Activated CD4-positive, alpha-beta T cell treated with anti-CD3 and anti-CD28 coated beads for 4 hours (primary cell): ENCODE results near the gene ALCAM.

Experiments
- DNase-seq, 2 donors: peaks; one replicate each; pipeline ENCODE4 v3.0.0-alpha.2; 2020

ALCAM gene

DNA sequence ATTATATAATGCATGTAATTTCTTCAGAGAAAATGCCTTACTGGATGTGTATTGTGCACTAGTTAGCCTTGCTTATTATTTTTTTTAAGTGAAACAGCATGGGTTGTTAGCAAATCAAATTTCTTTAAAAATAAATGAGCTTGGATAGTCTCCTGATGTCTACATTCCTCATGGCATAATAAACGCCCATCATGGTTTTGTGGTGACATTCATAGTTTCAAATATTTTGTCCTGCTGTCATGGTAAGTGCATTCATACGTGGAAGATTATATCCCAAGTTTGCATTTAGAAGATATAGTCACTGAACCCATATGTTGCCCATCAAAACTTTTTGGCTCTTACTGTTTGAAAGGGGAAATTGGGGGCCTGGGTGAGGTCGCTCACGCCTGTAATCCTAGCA lies 130.7 kb downstream of the ALCAM start:
- no peak for DNase-seq

DNA sequence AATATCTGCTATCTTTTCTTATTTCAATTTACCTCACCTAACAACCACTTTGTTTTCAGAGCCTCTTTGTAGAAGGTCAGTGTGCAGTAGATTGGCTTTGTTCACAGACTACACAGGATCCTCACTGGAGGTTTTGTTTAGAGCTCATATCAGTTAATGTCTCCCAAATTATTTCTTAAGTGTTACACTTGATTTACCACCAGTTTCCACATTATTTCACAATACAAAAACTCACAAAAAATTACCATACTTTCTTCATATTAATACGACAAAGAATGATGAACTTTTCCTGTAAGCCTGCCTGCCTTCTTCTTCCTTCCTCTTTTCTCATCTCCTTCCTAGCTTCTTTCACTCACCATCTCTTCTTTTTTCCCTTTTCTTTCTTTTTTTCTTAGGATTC lies 133.3 kb downstream of the ALCAM start:
- DNase-seq, result no peak

DNA sequence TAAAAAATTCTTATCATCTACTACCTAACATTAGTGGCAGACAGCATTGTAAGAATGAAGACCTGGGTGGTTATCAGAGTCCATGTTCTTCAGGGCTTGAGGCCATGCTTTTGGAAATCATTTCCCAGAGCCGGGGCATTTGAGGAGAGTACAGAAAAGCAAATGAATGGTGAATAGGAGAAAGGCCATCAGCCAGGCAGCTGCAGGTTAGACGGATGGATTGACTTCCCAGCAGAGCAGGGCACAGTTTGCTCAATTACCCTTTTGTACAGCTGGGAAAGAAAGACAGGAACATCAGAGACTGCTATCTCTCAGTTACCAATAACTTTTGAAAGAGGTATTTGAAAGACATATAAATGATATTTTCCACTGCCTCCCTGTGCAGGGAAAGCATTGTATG lies 135.6 kb downstream of the ALCAM start:
- no peak for DNase-seq

DNA sequence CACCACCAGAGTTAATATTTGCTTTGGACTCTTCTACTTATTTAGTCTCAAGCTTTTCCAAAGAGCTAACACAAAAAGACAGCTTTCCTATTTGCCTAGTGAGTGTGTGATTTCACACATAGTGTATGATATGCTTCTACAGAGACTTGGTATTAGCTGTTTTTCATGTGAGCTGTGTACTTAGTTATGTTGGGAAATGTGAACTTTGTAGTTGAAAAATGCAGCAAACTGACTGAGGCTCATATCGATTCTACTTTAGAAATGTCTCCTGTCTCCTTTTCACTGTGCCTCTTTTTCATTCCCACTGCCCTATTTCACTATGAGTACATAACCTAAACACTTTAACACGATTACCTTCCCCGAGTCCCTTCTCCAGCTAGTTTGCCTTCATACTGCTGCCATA lies 136.5 kb downstream of the ALCAM start:
- DNase-seq, result no peak

DNA sequence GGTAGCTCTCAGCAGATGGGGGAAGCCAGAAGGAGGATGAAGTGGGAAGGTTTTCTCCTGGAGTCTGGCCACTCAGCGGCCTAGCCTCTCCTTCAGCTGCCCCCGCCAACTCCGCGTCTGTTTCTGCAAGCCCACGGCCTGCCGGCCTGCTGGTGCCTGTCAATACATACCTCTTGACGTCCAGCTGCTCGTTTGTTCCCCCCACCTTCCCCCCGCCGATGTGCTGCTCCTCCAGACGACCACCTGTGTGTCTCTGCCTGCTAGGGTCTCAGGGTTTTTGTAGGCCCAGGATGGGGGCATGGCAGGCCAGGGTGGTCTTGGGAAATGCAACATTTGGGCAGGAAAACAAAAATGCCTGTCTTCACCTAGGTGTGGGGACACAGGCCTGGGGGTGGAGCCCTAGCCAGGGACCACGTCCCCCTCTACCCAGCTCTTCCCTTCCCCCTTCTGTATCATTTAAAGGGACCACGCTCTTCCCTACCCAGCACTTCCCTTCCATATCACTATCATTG lies 137.8 kb downstream of the ALCAM start:
- no peak for DNase-seq

DNA sequence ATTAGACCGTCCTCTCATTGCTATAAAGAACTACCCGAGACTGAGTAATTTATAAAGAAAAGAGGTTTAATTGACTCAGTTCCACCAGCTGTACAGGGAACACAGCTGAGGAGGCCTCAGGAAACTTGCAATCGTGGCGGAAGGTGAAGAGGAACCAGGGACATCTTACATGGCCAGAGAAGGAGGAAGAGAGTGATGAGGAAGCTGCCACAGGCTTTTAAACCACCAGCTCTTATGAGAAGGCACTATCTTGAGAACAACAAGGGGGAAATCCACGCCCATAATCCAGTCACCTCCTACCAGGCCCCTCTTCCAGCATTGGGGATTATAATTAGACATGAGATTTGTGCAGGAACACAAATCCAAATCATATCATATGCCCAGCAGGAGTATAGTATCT lies 138.5 kb downstream of the ALCAM start:
- no peak for DNase-seq

DNA sequence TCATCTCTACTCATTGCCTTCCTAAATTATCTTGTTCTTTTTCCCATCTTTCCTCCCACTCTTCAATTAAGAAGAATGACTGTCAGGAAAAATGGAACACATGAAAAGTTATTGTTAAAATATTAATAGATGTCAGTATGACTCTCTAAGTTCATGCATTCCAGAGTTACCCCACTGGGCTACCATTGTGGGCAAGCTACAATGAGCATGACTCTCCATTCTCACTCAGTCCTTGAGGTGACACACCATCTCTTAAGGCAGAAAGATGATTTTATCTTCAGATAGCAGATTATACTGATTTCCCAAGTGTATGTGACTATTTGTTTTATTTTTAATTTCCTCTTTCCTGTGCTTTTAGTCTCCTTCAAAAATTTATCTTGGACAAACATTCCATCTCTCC lies 144.3 kb downstream of the ALCAM start:
- DNase-seq, result no peak

DNA sequence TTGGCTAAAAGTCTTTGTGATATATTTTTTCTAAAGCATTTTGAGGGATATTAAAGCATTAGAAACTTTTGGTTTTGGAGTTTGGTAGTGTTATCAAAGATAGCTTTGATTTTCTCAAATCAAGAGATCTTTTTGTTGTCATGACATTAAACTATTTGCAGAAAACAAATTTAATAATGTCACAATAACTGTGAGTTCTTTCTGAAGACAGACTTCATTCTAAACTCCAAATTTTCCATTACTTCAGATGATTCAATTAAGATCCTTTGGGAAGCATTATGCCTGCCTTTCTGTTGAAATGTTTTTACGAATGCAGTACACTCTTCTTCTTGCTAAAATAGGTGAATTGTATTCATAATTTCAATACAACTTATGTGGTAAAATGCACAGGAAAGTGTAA lies 145.4 kb downstream of the ALCAM start:
- no peak for DNase-seq

DNA sequence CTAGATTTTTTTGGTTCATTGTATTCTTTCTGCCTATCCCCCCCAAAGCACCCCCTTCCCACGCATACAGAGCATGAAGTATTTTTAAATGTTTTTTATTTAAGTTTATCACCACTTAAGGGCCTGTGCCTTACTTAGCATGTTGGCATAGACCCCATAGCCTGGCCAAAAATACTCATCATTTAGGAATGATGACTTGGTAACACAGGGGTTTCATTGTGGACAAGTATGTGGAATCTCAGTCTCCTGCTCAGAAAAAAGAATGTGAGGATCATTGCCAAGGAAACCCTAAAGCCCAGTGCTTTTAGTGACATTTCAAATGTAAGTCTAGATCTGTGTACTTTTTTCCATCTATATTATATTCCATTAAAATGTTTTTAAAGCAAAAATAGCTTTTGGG lies 146.3 kb downstream of the ALCAM start:
- DNase-seq, result no peak

DNA sequence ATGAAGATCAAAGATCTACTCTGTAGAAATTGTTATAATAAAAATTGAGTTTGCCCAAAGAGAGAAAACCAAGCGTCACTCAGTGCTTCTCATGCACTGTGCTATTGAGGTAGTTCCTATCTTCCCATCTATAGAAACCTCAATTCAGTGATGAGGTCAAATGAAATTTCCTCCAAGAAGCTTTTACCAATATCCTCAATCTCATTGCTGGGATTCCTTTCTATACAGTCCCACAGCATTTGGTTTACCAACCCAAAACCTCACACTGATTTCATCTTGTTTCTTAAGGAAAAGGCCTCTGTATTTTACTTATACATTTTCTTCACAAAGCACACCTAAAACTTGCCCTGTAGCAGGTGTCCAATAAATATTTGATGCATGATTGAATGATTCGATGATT lies 147.2 kb downstream of the ALCAM start:
- DNase-seq, result no peak

DNA sequence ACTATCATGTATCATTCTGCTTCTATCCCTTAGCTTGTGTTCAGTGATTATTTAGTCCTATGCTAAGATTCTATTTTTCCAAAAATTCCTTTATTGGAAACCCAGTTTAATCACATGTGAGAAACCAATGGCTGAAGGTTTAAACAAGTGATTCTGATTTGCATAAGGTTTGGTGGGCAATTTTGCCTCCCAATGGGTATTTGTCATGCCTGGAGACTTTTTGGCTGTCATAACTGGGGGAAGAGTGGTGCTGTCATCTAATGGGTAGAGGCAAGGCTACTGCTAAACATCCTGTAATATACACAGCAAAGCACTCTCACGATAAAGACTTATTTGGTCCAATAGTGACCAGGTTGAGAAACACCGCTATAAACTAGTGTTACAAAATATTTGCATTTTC lies 148.7 kb downstream of the ALCAM start:
- DNase-seq, result no peak

DNA sequence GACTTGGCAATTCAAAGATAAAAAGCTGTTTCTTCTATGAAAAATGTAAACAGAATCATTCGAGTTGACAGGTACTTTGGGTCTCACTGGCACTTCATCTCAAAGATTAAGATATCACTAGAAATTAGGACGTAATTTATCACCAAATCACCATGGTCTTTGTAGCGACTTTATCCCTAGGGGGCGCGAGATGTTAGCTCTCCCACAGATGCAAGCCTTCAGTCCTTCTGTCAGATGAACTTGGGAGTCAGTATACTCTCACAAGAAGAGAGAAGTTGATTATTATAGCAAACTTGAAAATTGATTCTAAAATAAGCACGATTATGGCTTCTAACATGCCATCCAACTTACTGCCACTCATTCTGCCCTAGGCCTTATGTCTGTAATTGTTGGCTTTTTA lies 150.3 kb downstream of the ALCAM start:
- no peak for DNase-seq

DNA sequence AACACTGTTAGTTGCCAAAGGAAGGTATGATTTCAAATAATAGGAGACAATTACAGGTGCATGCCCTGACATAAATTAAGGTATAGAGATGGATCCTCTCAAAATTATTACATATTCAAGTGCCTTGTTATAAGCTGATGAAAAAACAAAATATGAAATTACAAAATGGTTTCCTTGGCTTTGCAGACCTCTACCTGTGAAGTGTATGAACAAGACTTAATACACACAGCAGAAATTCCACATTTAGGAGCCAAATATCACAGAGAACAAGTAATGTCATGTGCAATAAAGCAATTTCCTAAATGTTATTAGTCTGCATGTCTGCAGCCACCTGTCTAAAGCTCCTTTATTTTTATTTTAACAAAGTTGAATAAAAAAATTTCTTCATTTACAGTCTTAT lies 151.5 kb downstream of the ALCAM start:
- DNase-seq, result no peak

DNA sequence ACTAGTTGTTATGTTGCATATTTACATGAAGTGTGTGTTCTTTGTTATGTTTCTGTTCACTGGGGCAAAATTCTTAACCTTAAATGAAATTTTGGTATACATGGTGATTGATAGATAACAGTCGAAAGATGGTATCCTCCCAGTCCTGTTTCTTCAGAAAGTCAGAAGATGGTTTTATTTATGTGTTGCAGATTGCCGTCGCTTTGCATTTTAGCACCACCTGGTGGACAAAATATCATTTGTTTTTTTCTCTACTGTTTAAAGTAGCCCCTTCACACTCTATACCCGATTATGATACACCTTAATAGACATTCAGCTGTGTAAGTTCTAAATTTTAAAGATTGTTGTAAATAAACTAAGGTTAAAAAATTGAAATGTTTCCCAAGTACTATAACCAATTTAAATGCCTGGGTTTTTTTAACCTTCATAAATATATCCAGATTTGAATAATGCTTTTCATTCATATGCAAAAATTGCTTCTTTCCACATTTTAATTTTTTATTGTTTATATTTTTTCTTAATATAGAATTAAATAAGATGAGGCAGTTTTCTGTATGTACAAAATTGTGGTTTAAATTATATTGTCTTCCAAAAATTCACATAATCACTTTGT lies 152.2 kb downstream of the ALCAM start:
- DNase-seq, result peak in 1 of 2 donors; percentile 16

DNA sequence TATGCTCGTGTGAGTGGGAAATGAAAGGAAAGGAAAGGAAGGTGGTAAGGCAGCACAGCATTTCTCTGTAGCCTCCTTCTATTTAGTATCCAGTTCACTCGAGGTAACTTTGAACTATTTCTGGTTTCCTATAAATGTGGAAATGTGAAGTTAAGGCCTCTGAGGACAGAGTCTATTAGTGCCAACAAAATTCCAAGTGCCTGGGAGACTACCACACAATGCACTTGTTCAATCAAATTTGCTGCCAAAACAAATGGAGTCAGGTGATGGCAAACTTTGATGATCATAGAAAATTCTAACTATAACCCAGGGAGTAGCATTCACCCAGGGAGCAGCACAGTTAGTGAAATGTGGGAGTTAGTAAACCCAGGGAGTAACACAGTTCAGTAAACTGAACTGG lies 155.1 kb downstream of the ALCAM start:
- DNase-seq, result no peak

DNA sequence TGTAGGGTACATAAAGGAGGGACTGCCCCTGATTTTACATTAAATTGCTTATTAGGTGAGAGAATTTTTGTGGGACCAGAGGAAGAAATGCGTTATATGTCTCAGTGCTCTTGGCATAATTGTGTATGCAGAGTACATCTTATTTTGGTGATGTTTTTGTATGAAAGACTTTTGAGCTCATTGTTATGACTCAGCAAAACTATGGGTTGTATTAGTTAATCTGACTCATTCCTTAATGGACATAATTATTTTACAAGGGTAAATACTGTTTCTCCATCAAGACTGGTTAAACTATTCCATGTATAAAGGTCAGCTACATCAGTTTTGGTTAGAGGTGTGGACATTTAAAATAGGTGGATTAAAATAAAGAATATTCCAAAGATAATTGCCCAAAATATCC lies 156.8 kb downstream of the ALCAM start:
- DNase-seq, result no peak

DNA sequence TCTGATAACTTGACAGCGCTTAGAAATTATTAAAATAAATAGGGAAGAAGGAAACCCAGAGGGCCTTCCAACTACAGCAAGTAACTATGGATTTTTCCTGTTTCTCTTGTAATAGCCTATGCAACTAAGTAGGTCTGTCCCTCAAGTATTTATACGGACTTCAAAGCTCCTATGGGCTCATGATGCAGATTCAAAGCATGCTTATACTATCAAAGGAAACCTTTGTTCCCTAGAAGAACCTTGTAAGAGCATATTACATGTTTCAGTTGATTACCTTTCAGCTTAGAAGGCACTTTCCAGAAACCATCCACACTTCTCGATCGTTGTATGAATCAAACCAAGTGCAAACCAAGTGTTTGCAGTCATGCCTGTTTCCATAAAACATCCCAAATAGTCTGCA lies 158.8 kb downstream of the ALCAM start:
- no peak for DNase-seq

DNA sequence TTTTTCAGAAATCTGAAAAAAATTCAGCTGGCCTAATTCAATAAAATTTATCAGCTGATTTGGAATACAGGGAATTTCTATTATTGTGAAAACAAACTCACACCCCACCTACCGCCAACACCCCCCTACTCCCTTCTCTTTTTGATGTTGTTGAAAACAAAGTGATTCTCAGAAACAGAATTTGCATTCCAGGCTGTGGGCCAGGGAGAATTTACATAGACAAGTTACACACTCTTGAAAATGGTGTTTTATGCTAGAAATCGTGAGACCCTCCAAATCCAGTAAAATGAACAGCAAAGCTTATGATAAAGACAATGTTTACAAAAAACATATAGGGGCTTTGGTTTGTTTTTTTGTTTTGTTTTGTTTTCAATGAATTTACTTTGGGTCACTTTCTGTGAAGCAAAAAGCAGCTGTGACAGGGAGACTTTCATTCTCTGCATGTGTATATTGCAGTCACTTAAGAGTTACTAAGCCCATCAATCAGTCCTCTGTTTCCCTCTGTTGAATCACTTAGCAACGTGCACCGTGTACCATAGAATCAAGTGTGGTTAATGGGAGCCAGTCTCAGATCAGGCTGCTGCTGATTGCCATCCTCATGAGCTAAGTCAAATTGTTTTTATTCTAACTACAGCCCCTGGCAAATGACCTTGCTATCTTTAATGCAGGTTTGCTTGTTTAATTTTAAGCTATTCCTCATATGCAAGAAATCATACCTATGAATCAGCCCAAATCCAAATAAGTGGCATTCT lies 159.8 kb downstream of the ALCAM start:
- no peak for DNase-seq

DNA sequence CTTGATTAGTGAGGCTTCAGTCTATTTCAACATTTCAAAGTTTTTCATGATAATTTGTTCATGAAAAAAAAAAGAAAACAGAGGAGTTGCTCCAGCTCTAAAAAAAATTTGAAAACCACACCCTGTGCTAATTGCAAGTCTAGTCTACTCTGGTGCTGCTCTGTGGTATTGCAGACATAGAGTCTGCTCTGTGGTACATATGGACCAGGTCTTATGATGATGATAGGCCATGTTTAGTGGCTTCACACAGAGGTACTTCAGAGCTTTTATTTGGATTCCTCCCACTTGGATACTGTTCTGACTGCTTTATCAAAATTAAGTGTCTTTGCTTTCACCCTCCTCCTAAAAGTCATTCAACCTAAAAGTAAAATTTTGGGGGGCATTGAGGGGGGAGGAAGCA lies 160.8 kb downstream of the ALCAM start:
- no peak for DNase-seq

DNA sequence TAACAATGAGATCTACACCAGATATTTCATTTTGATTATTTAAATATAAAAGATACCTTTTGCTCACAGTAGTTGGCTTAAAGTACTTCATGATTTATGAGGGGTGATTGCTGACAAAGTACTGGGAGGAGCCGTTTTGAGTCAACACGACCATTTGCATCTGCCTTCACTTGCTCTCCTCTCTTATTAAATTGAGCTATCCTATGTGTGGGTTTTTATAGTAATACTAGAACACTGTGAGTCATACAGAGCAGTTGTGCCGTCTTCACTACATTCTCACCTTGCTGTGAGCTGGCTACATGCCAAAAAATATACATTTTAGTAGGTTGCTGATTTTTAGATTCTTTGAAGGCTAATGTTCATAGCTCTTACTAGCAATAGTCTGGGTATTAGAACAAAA lies 161.2 kb downstream of the ALCAM start:
- no peak for DNase-seq

DNA sequence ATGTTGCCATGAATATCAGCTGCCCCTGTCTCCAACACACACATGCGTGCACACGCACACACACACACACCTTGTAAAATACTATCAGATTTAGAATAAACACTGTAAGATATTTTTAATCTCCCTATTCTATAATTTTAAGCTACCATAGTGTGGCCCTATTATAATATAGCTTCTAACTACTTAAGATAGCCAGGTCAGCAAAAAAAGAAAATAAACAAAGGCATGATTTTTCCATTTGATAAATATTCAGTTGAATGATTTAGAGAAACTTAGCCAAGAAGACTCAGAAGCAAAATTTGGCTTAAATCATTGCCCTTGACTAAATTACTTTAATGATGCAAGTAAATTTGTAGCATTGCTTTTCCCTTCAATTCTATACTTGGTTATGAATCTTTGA lies 162.2 kb downstream of the ALCAM start:
- no peak for DNase-seq

DNA sequence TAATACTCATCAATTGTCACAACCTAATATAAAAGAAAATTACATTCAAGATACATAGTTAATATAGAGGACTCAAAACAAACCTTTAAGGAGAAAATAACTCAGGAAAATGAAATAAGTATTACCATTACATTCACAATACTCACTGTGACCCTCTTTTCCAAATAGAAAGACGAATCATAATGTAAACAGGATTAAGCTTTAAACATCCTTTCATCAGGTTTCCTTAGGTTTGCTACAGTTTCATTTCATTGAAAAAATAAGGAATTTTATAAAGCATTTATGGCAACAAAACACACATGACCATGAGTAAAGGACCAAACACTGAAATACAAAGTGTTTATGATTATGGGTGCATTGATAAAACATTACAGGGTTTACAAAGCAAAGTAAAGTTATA lies 162.7 kb downstream of the ALCAM start:
- DNase-seq, result no peak

DNA sequence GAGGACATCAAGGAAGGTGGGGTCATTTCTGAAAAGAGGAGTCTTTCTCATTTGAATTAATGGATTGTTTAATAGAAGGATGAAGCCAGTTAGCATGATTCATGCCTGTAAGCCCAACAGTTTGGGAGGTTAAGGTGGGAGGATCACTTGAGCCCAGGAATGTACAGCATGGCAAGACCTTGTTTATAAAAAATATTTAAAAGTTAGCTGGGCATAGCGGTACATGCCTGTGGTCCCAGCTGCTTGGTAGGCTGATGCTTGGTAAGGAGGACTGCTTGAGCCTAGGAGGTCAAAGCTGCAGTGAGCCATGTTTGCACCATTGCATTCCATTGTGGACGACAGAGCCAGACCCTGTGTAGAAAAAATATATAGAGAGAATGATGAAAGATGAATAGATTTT lies 165.5 kb downstream of the ALCAM start:
- no peak for DNase-seq

DNA sequence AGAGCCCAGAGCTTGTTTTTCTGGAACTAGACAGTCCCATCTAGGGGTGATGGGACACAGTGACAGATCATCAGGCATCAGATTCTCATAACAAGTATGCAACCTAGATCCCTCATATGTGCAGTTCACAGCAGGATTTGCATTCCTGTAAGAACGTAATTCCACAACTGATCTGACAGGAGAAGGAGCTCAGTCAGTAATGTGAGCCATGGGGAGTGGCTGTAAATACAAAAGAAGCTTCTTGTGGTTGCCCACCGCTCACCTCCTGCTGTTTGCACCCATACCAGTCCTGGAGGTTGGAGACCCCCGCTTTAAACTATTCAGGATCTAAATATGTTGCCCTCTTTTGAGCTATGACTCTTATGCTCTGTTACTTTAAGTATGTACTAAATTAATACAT lies 167.3 kb downstream of the ALCAM start:
- no peak for DNase-seq

DNA sequence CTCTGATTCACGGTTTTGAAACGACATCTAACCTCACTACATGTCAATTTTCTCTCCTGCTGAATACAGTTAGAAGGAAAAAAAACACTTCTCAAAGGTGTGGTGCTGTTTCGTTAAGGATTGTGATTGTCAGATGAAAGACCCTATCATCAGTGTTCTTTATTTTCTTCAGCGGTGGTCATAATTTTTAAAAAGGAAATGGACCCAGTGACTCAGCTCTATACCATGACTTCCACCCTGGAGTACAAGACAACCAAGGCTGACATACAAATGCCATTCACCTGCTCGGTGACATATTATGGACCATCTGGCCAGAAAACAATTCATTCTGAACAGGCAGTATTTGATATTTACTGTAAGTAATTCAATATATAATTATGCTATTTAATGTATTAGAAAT lies 167.8 kb downstream of the ALCAM start:
- DNase-seq, result no peak
